Measurements from ENCODE around the gene RNGTT.
"Not testable (repeated sequence)": the region's sequence is repeated elsewhere in the genome, so short reads cannot be mapped to it uniquely, and the experiment has no call there.

RNGTT gene

GRCh38 chr6:88808381-88808780 is 155.0 kb downstream of the RNGTT start:
- no peak for DNase-seq (ENCODE audit: low spot score)

DNA sequence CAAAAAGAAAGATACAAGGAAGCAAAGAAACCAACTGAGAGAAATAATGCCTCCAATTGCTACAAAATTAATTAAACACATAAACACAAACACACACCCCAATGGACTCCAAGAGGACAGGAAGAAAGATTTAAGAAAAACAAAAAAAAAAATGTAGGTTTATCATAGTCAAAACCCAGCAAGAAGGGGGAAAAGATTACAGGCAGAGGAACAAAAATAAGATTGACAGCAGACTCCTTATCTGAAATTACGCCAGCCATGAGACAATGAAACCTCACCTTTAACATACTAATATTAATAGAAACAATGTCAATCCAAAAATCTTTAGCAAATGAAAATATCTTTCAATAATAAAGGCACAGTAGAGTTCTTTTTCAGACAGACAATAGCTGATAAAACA is 155.8 kb downstream of the RNGTT start:
- DNase-seq (ENCODE audit: low spot score) = no peak

GRCh38 chr6:88806728-88807127 is 156.7 kb downstream of the RNGTT start:
- DNase-seq (ENCODE audit: low spot score) = no peak

- DNase-seq (ENCODE audit: low spot score) = no peak
Measured at GRCh38 chr6:88804701-88805100, 158.7 kb downstream of the RNGTT start.

- DNase-seq (ENCODE audit: low spot score) = no peak
Measured at GRCh38 chr6:88785478-88785877, 177.9 kb downstream of the RNGTT start.

GRCh38 chr6:88780714-88781389 is 182.6 kb downstream of the RNGTT start:
- DNase-seq (ENCODE audit: low spot score) = peak; percentile 27

DNA sequence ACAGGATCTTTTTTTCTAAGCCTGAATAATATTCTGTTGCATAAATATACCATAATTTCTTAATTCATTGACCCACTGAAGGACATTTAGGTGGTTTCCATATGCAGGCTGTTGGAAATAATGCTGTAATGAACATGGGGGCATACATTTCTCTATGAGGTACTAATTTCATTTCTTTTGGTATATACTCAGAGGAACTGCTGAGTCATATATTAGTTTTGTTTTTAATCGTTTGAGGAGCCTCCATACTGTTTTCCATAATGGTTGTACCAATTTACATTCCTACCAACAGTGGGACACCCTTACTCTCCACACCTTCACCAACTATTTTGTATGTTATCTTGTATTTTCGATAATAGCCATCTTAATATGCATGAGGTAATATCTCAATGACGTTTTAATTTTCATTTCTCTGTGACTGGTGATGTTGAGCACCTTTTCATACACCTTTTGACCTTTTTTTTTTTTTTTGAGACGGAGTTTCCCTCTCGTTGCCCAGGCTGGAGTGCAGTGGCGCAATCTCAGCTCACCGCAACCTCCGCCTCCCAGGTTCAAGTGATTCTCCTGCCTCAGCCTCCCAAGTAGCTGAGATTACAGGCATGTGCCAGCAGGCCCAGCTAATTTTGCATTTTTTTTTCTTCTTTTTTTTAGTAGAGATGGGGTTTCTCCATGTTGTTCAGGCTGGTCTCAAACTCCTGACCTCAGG is 187.4 kb downstream of the RNGTT start:
- no peak for DNase-seq (ENCODE audit: low spot score)

- not testable (repeated sequence) for DNase-seq (ENCODE audit: low spot score)
Measured at GRCh38 chr6:88768114-88768513, 195.3 kb downstream of the RNGTT start.

DNA sequence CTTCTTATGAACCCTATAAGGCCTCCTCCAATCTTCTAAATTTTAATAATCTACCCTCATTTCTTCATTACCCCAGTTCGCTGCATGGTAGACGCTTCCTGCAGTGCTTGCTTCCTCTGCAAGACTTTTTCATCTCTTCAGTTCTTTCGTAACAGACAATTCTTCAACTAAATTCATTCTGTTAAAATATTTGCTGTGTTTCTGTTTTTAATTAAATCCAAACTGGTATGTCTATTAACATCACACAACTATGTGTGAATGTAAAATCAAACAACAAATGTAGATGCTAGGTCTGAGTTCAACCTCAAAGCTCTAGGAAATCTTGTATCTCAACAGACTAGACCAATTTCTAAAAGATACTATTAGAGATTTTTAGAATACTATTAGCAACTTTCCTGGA is 199.3 kb downstream of the RNGTT start:
- no peak for DNase-seq (ENCODE audit: low spot score)

DNA sequence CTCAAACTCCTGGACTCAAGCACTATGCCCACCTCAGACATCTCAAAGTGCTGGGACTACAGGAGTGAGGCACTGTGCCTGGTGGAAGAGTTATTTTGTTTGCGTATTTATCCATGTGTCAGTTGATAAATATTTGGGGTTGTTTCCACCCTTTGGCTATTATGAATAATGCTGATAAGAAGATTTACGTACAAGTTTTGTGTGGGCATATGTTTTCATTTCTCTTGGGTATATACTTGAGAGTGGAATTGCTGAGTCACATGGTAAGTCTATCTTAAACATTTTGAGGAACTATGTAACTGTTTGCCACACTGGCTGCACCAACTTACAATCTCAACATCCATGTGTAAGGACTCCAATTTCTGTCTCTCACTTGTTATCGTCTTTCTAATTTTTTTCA is 200.3 kb downstream of the RNGTT start:
- no peak for DNase-seq (ENCODE audit: low spot score)

- no peak for DNase-seq (ENCODE audit: low spot score)
Measured at GRCh38 chr6:88761237-88762031, 202.0 kb downstream of the RNGTT start.

- no peak for DNase-seq (ENCODE audit: low spot score)
Measured at GRCh38 chr6:88760091-88760490, 203.3 kb downstream of the RNGTT start.

DNA sequence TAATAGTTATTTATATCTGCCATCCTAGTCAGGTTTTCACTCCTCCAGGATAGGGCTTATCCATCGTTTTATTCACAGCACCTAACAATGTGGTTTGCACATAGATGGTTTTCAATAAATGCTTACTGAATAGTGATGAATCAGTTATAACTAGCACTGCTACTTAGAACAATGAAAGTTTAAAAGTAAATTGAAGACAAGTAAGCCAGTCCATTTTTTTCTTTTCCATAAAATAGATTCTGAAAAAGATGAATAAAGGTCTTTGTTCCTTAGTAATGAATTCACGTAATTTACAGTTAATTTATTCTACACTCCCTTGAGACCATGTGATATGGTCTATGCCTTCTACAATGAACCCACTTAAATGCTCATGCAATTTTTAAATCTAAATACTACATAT is 212.5 kb downstream of the RNGTT start:
- no peak for DNase-seq (ENCODE audit: low spot score)

DNA sequence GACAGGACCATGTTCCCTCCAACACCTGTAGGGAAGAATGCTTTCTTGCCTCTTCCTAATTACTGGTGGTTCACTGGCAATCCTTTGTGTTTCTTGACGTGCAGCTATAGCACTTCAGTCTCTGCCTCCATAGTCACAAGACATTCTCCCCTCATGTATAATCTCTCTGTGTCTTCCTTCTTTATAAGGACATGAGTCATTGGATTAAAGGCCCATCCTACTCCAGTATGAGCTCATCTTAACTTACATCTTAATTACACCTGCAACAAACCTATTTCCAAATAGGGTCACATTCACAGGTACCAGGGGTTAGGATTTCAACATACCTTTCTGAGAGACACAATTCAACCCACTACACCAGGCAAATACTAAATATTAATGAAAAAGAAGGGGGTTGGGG is 213.6 kb downstream of the RNGTT start:
- no peak for DNase-seq (ENCODE audit: low spot score)

DNA sequence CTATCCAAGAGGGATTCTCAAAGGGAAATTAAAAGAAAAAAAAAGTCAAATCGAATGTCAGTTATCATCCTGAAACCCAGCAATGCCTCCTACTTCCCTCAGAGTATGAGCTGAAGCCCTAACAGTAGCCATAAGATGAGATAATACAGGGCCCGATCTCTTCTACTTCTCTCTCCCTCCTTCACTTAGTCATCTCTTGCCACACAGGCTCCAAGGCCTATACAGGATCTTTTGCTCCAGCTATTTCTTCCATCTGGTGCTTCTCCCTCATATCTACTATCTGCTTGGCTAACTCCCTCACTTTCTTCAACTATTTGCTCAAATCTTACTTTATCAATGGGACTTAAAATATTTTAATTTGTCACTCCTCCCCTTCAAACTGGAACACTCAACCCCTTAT is 215.3 kb downstream of the RNGTT start:
- no peak for DNase-seq (ENCODE audit: low spot score)

- DNase-seq (ENCODE audit: low spot score) = no peak
Measured at GRCh38 chr6:88741939-88742338, 221.5 kb downstream of the RNGTT start.

GRCh38 chr6:88741071-88741470 is 222.3 kb downstream of the RNGTT start:
- no peak for DNase-seq (ENCODE audit: low spot score)

- no peak for DNase-seq (ENCODE audit: low spot score)
Measured at GRCh38 chr6:88734544-88734943, 228.9 kb downstream of the RNGTT start.

- no peak for DNase-seq (ENCODE audit: low spot score)
Measured at GRCh38 chr6:88730611-88731011, 232.8 kb downstream of the RNGTT start.

- no peak for DNase-seq (ENCODE audit: low spot score)
Measured at GRCh38 chr6:88728756-88729155, 234.7 kb downstream of the RNGTT start.

DNA sequence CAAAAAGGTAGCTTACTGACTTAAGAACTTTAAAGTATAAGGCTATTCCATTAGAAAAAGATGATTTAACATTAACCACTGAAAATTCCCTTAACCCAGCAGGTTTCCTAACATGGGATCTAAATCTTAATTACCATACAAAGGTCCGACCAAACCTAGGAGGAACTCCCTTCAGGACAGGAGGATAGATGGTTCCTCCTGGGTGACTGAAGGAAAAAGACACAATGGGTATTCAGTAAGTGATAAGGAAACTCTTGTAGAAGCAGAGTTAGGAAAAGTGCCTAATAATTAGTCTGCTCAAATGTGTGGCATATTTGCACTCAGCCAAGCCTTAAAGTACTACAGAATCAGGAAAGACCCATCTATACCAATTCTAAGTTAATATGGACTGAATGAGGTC is 237.0 kb downstream of the RNGTT start:
- not testable (repeated sequence) for DNase-seq (ENCODE audit: low spot score)

- DNase-seq (ENCODE audit: low spot score) = peak; percentile 53
Measured at GRCh38 chr6:88725111-88725975, 238.1 kb downstream of the RNGTT start.

Data from HuH-7 (cell line).